ENCODE results near the gene PCED1B.

- TF ChIP-seq, protein P1, sequence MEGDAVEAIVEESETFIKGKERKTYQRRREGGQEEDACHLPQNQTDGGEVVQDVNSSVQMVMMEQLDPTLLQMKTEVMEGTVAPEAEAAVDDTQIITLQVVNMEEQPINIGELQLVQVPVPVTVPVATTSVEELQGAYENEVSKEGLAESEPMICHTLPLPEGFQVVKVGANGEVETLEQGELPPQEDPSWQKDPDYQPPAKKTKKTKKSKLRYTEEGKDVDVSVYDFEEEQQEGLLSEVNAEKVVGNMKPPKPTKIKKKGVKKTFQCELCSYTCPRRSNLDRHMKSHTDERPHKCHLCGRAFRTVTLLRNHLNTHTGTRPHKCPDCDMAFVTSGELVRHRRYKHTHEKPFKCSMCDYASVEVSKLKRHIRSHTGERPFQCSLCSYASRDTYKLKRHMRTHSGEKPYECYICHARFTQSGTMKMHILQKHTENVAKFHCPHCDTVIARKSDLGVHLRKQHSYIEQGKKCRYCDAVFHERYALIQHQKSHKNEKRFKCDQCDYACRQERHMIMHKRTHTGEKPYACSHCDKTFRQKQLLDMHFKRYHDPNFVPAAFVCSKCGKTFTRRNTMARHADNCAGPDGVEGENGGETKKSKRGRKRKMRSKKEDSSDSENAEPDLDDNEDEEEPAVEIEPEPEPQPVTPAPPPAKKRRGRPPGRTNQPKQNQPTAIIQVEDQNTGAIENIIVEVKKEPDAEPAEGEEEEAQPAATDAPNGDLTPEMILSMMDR (IDR thresholded peaks at IDR 0.05) = no peak
- no peak for TF ChIP-seq POLR2A (IDR thresholded peaks at IDR 0.05)
These were observed 41.7 kb downstream of the PCED1B start for GRCh38 chr12:47121146-47121545.

All from testis (tissue), 2 donors.